Fibroblast of lung (primary cell): ENCODE measurements around the gene SLC6A11. TPM values are rescaled to one million over a fixed set of nuclear protein-coding genes. Genes with fewer than 3 reads are reported as not detected.

Experiments
- DNase-seq, 2 donors: peaks; one replicate each; pipeline versions ENCODE4 v3.0.0 to v3.0.0-alpha.2; 2010; ENCODE audit warnings: low read depth in 2 of 2
- H2AFZ ChIP-seq: 2 replicates; pipeline ENCODE4 v1.5.1; 2012; ENCODE audit warnings: low read length, control low read depth, inconsistent platforms
- H3K27ac ChIP-seq: 2 replicates; pipeline ENCODE4 v1.5.1; 2011; ENCODE audit warnings: low read length, control low read depth; ENCODE audit not compliant: insufficient read depth
- H3K27me3 ChIP-seq: 2 replicates; pipeline ENCODE4 v1.5.1; 2011; ENCODE audit warnings: mild to moderate bottlenecking, low read length; ENCODE audit not compliant: control insufficient read depth, insufficient read depth
- H3K36me3 ChIP-seq: 2 replicates; pipeline ENCODE4 v1.5.1; 2011; ENCODE audit warnings: low read length; ENCODE audit not compliant: control insufficient read depth, insufficient read depth
- H3K4me1 ChIP-seq: 2 replicates; pipeline ENCODE4 v1.5.1; 2011; ENCODE audit warnings: low read length; ENCODE audit not compliant: control insufficient read depth, insufficient read depth; ENCODE audit errors: extremely low read depth
- H3K4me2 ChIP-seq: 2 replicates; pipeline ENCODE4 v1.5.1; 2011; ENCODE audit warnings: low read length, control low read depth; ENCODE audit not compliant: insufficient read depth; ENCODE audit errors: extremely low read depth
- H3K4me3 ChIP-seq, 4 experiments: fragments of 200-600 bp in 1 of 4; sonication (generic) in 1 of 4; replicated peaks in 1 of 4; 2 replicates each; pipeline ENCODE4 v1.5.1; 2011 to 2016; ENCODE audit warnings: low read length in 4 of 4, low read depth in 3 of 4, mild to moderate bottlenecking in 3 of 4, control low read depth in 2 of 4, inconsistent platforms in 1 of 4, mixed read lengths in 1 of 4; ENCODE audit not compliant: insufficient read depth in 1 of 4; ENCODE audit errors: control extremely low read depth in 1 of 4
- H3K79me2 ChIP-seq: 2 replicates; pipeline ENCODE4 v1.5.1; 2012; ENCODE audit warnings: mild to moderate bottlenecking, low read length, inconsistent platforms; ENCODE audit not compliant: control insufficient read depth, insufficient read depth
- H3K9ac ChIP-seq: 2 replicates; pipeline ENCODE4 v1.5.1; 2011; ENCODE audit warnings: mild to moderate bottlenecking, low read length, control low read depth; ENCODE audit not compliant: insufficient read depth
- H3K9me3 ChIP-seq: 2 replicates; pipeline ENCODE4 v1.5.1; 2012; ENCODE audit warnings: low read depth, low read length; ENCODE audit not compliant: control insufficient read depth, insufficient read depth
- H4K20me1 ChIP-seq: 2 replicates; pipeline ENCODE4 v1.5.1; 2011; ENCODE audit warnings: low read length; ENCODE audit not compliant: control insufficient read depth, insufficient read depth; ENCODE audit errors: extremely low read depth
- CTCF ChIP-seq, 2 donors: IDR thresholded peaks in 1 of 2; conservative IDR thresholded peaks in 1 of 2; 1 replicate in 1 of 2; 2 replicates in 1 of 2; pipeline ENCODE4 v1.5.1; 2011 to 2012; ENCODE audit warnings: low read length in 2 of 2, control low read depth in 1 of 2, inconsistent platforms in 1 of 2, low read depth in 1 of 2, mild to moderate bottlenecking in 1 of 2
- EZH2 ChIP-seq: IDR thresholded peaks from 2 replicates; pipeline ENCODE4 v1.5.1; 2012; ENCODE audit warnings: low read length, control low read depth, mild to moderate bottlenecking; ENCODE audit errors: missing control alignments
- polyA plus RNA-seq, 2 donors: library from polyadenylated mRNA; depleted of rRNA in 1 of 2; stranded (reverse) in 1 of 2; unstranded in 1 of 2; fragments of >200 nt; gene quantifications; 2 replicates each; pipeline ENCODE4 v1.2.1, GENCODE V29; 2011 to 2012; ENCODE audit warnings: missing spikeins in 1 of 2
- total RNA-seq: library from RNA; depleted of rRNA; stranded (reverse); fragments of >200 nt; gene quantifications from 2 replicates; pipeline ENCODE4 v1.2.1, GENCODE V29; 2014

SLC6A11 gene
- total and polyA plus RNA-seq, 2 donors (not counting 1 experiment from before 2014, with no cell fraction given), result 0.05 TPM; not detected in 1

- H3K9me3 ChIP-seq, result no peaks in the 10 kb centered on the region
- H3K9ac ChIP-seq, result no peak overlapping the region
- no peaks in the 10 kb centered on the region for H3K27me3 ChIP-seq
- no peak overlapping the region for H3K27ac ChIP-seq
- DNase-seq, result no peak
- no peaks in the 10 kb centered on the region for H4K20me1 ChIP-seq
- H3K36me3 ChIP-seq, result no peaks in the 10 kb centered on the region
- no peaks in the 10 kb centered on the region for H3K79me2 ChIP-seq
- TF ChIP-seq CTCF (conservative IDR thresholded peaks at IDR 0.05 in 1 of 2, IDR thresholded peaks at IDR 0.05 in 1 of 2; ENCODE audit: low read depth in 1 of 2, low read length in 2 of 2) (no peak), EZH2 (no peak)
- no peak overlapping the region for H3K4me2 ChIP-seq
- H2AFZ ChIP-seq, result no peak overlapping the region
- no peaks in the 10 kb centered on the region for H3K4me1 ChIP-seq
- H3K4me3 ChIP-seq, result no peak overlapping the region
Observed at GRCh38 chr3:10841100-10841499, 25.1 kb downstream of the SLC6A11 start.

DNA sequence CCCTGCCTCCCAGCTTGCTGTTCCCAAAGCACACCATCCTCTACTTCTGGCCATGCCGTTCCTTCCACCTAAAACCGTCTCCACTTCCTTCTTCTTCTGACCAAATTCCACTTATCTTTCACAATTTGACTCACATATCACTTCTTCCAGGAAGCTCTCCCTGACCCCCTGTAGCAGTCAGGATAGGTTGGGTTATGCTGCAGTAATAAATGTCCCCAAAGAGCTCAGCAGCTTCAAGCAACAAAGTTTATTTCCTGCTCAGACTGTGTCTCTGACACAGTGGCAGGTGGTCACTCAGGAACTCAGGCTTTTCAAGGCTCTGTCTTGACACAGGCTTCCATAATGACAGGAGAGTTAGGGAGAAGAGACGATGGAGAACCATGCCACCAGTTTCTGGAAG lies 27.4 kb downstream of the SLC6A11 start:
- no peaks in the 10 kb centered on the region for H3K27me3 ChIP-seq
- H3K9ac ChIP-seq, result no peak overlapping the region
- TF ChIP-seq CTCF (conservative IDR thresholded peaks at IDR 0.05 in 1 of 2, IDR thresholded peaks at IDR 0.05 in 1 of 2; ENCODE audit: low read depth in 1 of 2, low read length in 2 of 2) (no peak), EZH2 (no peak)
- H3K36me3 ChIP-seq, result no peaks in the 10 kb centered on the region
- H3K4me2 ChIP-seq, result no peak overlapping the region
- no peak overlapping the region for H3K27ac ChIP-seq
- H3K9me3 ChIP-seq, result no peaks in the 10 kb centered on the region
- H3K79me2 ChIP-seq, result no peaks in the 10 kb centered on the region
- no peak overlapping the region for H2AFZ ChIP-seq
- H4K20me1 ChIP-seq, result no peaks in the 10 kb centered on the region
- no peak for DNase-seq
- H3K4me1 ChIP-seq, result no peaks in the 10 kb centered on the region
- no peak overlapping the region for H3K4me3 ChIP-seq

GRCh38 chr3:10845001-10845761 lies 29.2 kb downstream of the SLC6A11 start:
- Histone ChIP-seq H3K9me3 (no peaks in the 10 kb centered on the region), H4K20me1 (no peaks in the 10 kb centered on the region), H3K27me3 (no peaks in the 10 kb centered on the region), H3K36me3 (no peaks in the 10 kb centered on the region), H3K4me2 (no peak overlapping the region), H3K4me3 (no peak overlapping the region), H3K4me1 (no peaks in the 10 kb centered on the region), H3K79me2 (no peaks in the 10 kb centered on the region), H3K27ac (no peak overlapping the region), H2AFZ (no peak overlapping the region), H3K9ac (no peak overlapping the region)
- no peak for DNase-seq
- no peak for TF ChIP-seq CTCF (conservative IDR thresholded peaks at IDR 0.05 in 1 of 2, IDR thresholded peaks at IDR 0.05 in 1 of 2; ENCODE audit: low read depth in 1 of 2, low read length in 2 of 2)
- no peak for TF ChIP-seq EZH2
